GM12891 (cell line): ENCODE data around the gene ALB.

Source experiments
- POLR2A ChIP-seq: IDR thresholded peaks from 2 replicates; pipeline ENCODE4 v1.6.1; 2011; ENCODE audit warnings: low read depth, low read length, control low read depth
- POLR2AphosphoS5 ChIP-seq: IDR thresholded peaks from 2 replicates; pipeline ENCODE4 v1.6.1; 2011; ENCODE audit warnings: low read depth, low read length, control low read depth
- POU2F2 ChIP-seq: IDR thresholded peaks from 2 replicates; pipeline ENCODE4 v1.6.1; 2011; ENCODE audit warnings: low read depth, mild to moderate bottlenecking, control low read depth, low read length, moderate library complexity
- SPI1 ChIP-seq: IDR thresholded peaks from 2 replicates; pipeline ENCODE4 v1.6.1; 2011; ENCODE audit warnings: low read depth, low read length, control low read depth
- TAF1 ChIP-seq: IDR thresholded peaks from 2 replicates; pipeline ENCODE4 v1.6.1; 2011; ENCODE audit warnings: low read depth, low read length, control low read depth

DNA sequence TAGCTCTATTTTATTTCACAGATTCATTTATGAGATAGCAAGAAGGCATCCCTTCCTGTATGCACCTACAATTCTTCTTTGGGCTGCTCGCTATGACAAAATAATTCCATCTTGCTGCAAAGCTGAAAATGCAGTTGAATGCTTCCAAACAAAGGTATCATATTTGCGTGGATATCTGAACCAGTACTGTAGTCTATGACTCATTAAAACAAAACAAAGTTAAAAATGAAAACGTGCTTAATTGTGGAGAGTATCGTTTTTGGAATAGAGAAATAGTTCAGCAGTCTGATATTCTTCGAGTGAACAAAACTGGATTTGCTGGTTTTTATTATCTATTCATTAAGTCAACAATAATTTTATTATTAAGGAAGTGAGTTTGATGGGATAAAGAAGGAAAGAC, 38.2 kb downstream of the ALB start:
- TF ChIP-seq POLR2AphosphoS5, result no peak
- no peak for TF ChIP-seq POLR2A
- no peak for TF ChIP-seq SPI1
- TF ChIP-seq TAF1, result no peak
- no peak for TF ChIP-seq POU2F2
